GM12878 (cell line): ENCODE results near the gene KCNN3. TPM values are rescaled to one million over a fixed set of nuclear protein-coding genes. Genes with fewer than 3 reads are reported as not detected.

ENCODE experiments used
- ATF7 ChIP-seq: fragments of 450-650 bp; IDR thresholded peaks from 2 replicates; pipeline ENCODE4 v1.6.1; 2016; ENCODE audit warnings: low read depth, mild to moderate bottlenecking
- BCL3 ChIP-seq: IDR thresholded peaks from 2 replicates; pipeline ENCODE4 v1.6.1; 2011; ENCODE audit warnings: borderline replicate concordance, low read depth, mild to moderate bottlenecking, moderate library complexity, low read length; ENCODE audit not compliant: insufficient read depth, poor library complexity, severe bottlenecking
- BMI1 ChIP-seq: fragments of 450-650 bp; IDR thresholded peaks from 2 replicates; pipeline ENCODE4 v1.6.1; 2016; ENCODE audit warnings: mild to moderate bottlenecking, moderate library complexity, borderline replicate concordance
- CHD4 ChIP-seq: fragments of 200-600 bp; sonication (generic); IDR thresholded peaks from 2 replicates; pipeline ENCODE4 v1.6.1; 2016; ENCODE audit warnings: mild to moderate bottlenecking
- CREB1 ChIP-seq: IDR thresholded peaks from 2 replicates; pipeline ENCODE4 v1.6.1; 2012; ENCODE audit warnings: low read depth, mild to moderate bottlenecking, inconsistent platforms
- CUX1 ChIP-seq: IDR thresholded peaks from 2 replicates; pipeline ENCODE4 v1.6.1; 2012; ENCODE audit warnings: improper control_type of control experiment, low read depth, low read length; ENCODE audit not compliant: insufficient replicate concordance
- E4F1 ChIP-seq: fragments of 450-650 bp; IDR thresholded peaks from 2 replicates; pipeline ENCODE4 v1.6.1; 2018; ENCODE audit warnings: borderline replicate concordance, mild to moderate bottlenecking; ENCODE audit not compliant: partially characterized antibody
- ETV6 ChIP-seq, 2 experiments: fragments of 450-650 bp in 1 of 2; IDR thresholded peaks in 1 of 2; conservative IDR thresholded peaks in 1 of 2; 2 replicates each; pipeline ENCODE4 v1.6.1; 2014; ENCODE audit warnings: antibody characterized with exemption in 1 of 2, borderline replicate concordance in 1 of 2, low read depth in 1 of 2, mild to moderate bottlenecking in 1 of 2, moderate library complexity in 1 of 2
- GABPA ChIP-seq: IDR thresholded peaks from 2 replicates; pipeline ENCODE4 v1.6.1; 2014; ENCODE audit warnings: antibody characterized with exemption, low read depth, mild to moderate bottlenecking, inconsistent platforms
- HCFC1 ChIP-seq: fragments of 150-350 bp; IDR thresholded peaks from 2 replicates; pipeline ENCODE4 v1.6.1; 2014; ENCODE audit warnings: low read length
- IKZF1 ChIP-seq: fragments of 450-650 bp; conservative IDR thresholded peaks from 2 replicates; pipeline ENCODE4 v1.6.1; 2017; ENCODE audit warnings: antibody characterized with exemption, mild to moderate bottlenecking
- PRDM15 ChIP-seq: fragments of 450-650 bp; formaldehyde crosslinking; IDR thresholded peaks from 2 replicates; pipeline ENCODE4 v1.4.0; 2020; ENCODE audit warnings: mild to moderate bottlenecking, moderate library complexity
- RAD21 ChIP-seq: IDR thresholded peaks from 2 replicates; pipeline ENCODE4 v1.6.1; 2011; ENCODE audit warnings: mild to moderate bottlenecking, low read depth, low read length, moderate library complexity; ENCODE audit not compliant: insufficient read depth
- RBBP5 ChIP-seq: fragments of 200-600 bp; sonication (generic); conservative IDR thresholded peaks from 2 replicates; pipeline ENCODE4 v1.6.1; 2016
- RUNX3 ChIP-seq: IDR thresholded peaks from 2 replicates; pipeline ENCODE4 v1.6.1; 2012; ENCODE audit warnings: low read length, inconsistent platforms
- YY1 ChIP-seq: IDR thresholded peaks from 2 replicates; pipeline ENCODE4 v1.6.1; 2011; ENCODE audit warnings: low read depth, mild to moderate bottlenecking, low read length
- ZBED1 ChIP-seq: IDR thresholded peaks from 2 replicates; pipeline ENCODE4 v1.6.1; 2016; ENCODE audit warnings: borderline replicate concordance
- ZNF384 ChIP-seq: IDR thresholded peaks from 2 replicates; pipeline ENCODE4 v1.6.1; 2012; ENCODE audit warnings: low read depth, mild to moderate bottlenecking, low read length, improper control_type of control experiment, borderline replicate concordance
- polyA plus RNA-seq, 11 experiments: library from polyadenylated mRNA; depleted of rRNA in 4 of 11; unstranded in 6 of 11; stranded (reverse) in 5 of 11; fragments of >200 nt; fragmentation: Nextera tagmentation in 4 of 11; fragmentation: Illumina TruSeq in 1 of 11; extraction: Ambion mirVana in 4 of 11; extraction: Trizol in 1 of 11; gene quantifications; 1 replicate in 1 of 11; 2 replicates in 10 of 11; pipeline versions ENCODE4 v1.2.1 to v1.2.3, GENCODE V29; 2011 to 2016; ENCODE audit warnings: inconsistent platforms in 2 of 11, missing spikeins in 2 of 11, low read depth in 1 of 11
- total RNA-seq, 4 experiments: library from RNA; depleted of rRNA in 3 of 4; stranded (reverse); fragments of >200 nt in 3 of 4; fragmentation: Illumina TruSeq in 1 of 4; extraction: Trizol in 1 of 4; gene quantifications; 2 replicates each; pipeline versions ENCODE4 v1.2.1 to v1.2.3, GENCODE V29; 2013 to 2021

Gene KCNN3
- total and polyA plus RNA-seq, 10 of the 15 experiments (the other 5 are each of a cell fraction or from before 2014, with no cell fraction given): 3.5 to 26.4 (median 14.9) TPM

- TF ChIP-seq IKZF1 (peak; percentile 92), BCL3 (peak; percentile 80), CUX1 (no peak), BMI1 (no peak), HCFC1 (no peak), PRDM15 (CRISPR knock-in tag) (no peak), RUNX3 (peak; percentile 92), RAD21 (no peak), ATF7 (peak; percentile 90), ZBED1 (no peak), CHD4 (no peak), E4F1 (no peak), RBBP5 (no peak), YY1 (peak; percentile 55; the same call in 1 of the 2 replicates), ETV6 (conservative IDR thresholded peaks at IDR 0.05 in 1 of 2, IDR thresholded peaks at IDR 0.05 in 1 of 2; ENCODE audit: borderline replicate concordance in 1 of 2, low read depth in 1 of 2) (no peak; a peak in 1 of 4 replicates), ZNF384 (no peak), CREB1 (0 out of 2 replicates have a peak, but pooled peaks have one; percentile 23), GABPA (no peak)
Observed at GRCh38 chr1:154849645-154850131, 20.4 kb downstream of the KCNN3 start (continued).
